Stomach (tissue), 4 donors: Measurements from ENCODE around the gene FHAD1.

Experiments used
- CTCF ChIP-seq, 7 experiments: fragments of 450-650 bp in 4 of 7; fragments of 200-600 bp in 3 of 7; sonication (generic) in 3 of 7; IDR thresholded peaks; one replicate each; pipeline ENCODE4 v1.5.1; 2016 to 2019; ENCODE audit warnings: antibody characterized with exemption in 7 of 7, control low read depth in 2 of 7, mild to moderate bottlenecking in 1 of 7
- POLR2AphosphoS5 ChIP-seq, 3 donors: sonication (generic); formaldehyde crosslinking; IDR thresholded peaks; one replicate each; pipeline ENCODE4 v1.6.1; 2016; ENCODE audit warnings: antibody characterized with exemption in 3 of 3

DNA sequence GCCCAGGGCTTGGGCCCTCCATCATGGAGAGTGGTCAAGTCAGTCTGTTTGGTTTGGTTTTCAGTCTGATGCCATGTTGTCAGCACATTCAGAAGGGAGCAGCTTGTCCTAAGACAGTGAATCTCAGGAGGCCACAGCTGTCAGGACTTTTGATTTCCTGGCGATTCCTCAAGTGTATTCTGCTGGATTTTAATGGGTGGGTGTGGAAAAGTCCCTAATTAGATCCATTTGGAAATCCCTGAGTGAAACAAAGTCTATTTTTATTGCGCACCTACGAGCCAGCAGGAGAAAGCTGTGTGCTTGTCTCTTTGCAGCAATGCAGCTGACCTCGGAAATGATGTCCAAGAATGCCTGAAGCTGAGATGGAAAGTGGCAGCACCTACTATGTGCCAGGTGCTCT, 21.6 kb upstream of the FHAD1 start:
- TF ChIP-seq CTCF (IDR thresholded peaks at IDR 0.05) = no peak
- TF ChIP-seq POLR2AphosphoS5 (IDR thresholded peaks at IDR 0.05) = no peak
